Stimulated activated naive CD8-positive, alpha-beta T cell treated with anti-CD3 and anti-CD28 coated beads, Interleukin-15, Interleukin-2, amounts not matched to agents 100 ng/mL and 50 ng/mL, for 24 hours (primary cell): Measurements from ENCODE around the gene YBEY.

Source experiments
- H3K27ac Mint-ChIP-seq: one replicate; pipeline ENCODE4 v1.8.0; 2021; ENCODE audit warnings: mild to moderate bottlenecking, mixed read lengths
- H3K27me3 Mint-ChIP-seq: one replicate; pipeline ENCODE4 v1.8.0; 2021; ENCODE audit warnings: mixed read lengths
- H3K36me3 Mint-ChIP-seq: one replicate; pipeline ENCODE4 v1.8.0; 2021; ENCODE audit warnings: low read depth, mixed read lengths
- H3K4me1 Mint-ChIP-seq: one replicate; pipeline ENCODE4 v1.8.0; 2021; ENCODE audit warnings: low read depth, mixed read lengths
- H3K4me3 Mint-ChIP-seq: one replicate; pipeline ENCODE4 v1.8.0; 2021; ENCODE audit warnings: mild to moderate bottlenecking, mixed read lengths
- H3K9me3 Mint-ChIP-seq: one replicate; pipeline ENCODE4 v1.8.0; 2021; ENCODE audit warnings: mixed read lengths

Gene YBEY

GRCh38 chr21:46253610-46254124 lies 32.5 kb upstream of the YBEY start:
- peaks cover 43% of the 10 kb centered on the region for H3K4me1 Mint-ChIP-seq
- H3K27me3 Mint-ChIP-seq = no peaks in the 10 kb centered on the region
- peak overlapping the region; percentile 35 for H3K4me3 Mint-ChIP-seq
- peak overlapping the region; percentile 95 for H3K27ac Mint-ChIP-seq
- peaks cover 85% of the 10 kb centered on the region for H3K36me3 Mint-ChIP-seq
- H3K9me3 Mint-ChIP-seq = no peaks in the 10 kb centered on the region

GRCh38 chr21:46254208-46254975 lies 31.8 kb upstream of the YBEY start:
- Mint-ChIP-seq H3K9me3 (no peaks in the 10 kb centered on the region), H3K27ac (peak overlapping the region; percentile 95), H3K27me3 (no peaks in the 10 kb centered on the region), H3K4me3 (no peak overlapping the region), H3K36me3 (peaks cover 83% of the 10 kb centered on the region), H3K4me1 (peaks cover 43% of the 10 kb centered on the region)

GRCh38 chr21:46255166-46255565 lies 31.0 kb upstream of the YBEY start:
- Mint-ChIP-seq H3K27ac (peak overlapping the region; percentile 95), H3K27me3 (no peaks in the 10 kb centered on the region), H3K4me1 (peaks cover 35% of the 10 kb centered on the region), H3K9me3 (no peaks in the 10 kb centered on the region), H3K36me3 (peaks cover 75% of the 10 kb centered on the region), H3K4me3 (no peak overlapping the region)

- Mint-ChIP-seq H3K9me3 (no peaks in the 10 kb centered on the region), H3K4me1 (peaks cover 28% of the 10 kb centered on the region), H3K36me3 (peaks cover 75% of the 10 kb centered on the region), H3K27me3 (no peaks in the 10 kb centered on the region), H3K4me3 (no peak overlapping the region), H3K27ac (no peak overlapping the region)
Observed at GRCh38 chr21:46255758-46256337, 30.3 kb upstream of the YBEY start.

- Mint-ChIP-seq H3K27ac (no peak overlapping the region), H3K4me3 (no peak overlapping the region), H3K36me3 (peaks cover 77% of the 10 kb centered on the region), H3K27me3 (no peaks in the 10 kb centered on the region), H3K4me1 (peaks cover 21% of the 10 kb centered on the region), H3K9me3 (no peaks in the 10 kb centered on the region)
Observed at GRCh38 chr21:46256501-46256994, 29.6 kb upstream of the YBEY start.

GRCh38 chr21:46264046-46264689 lies 22.0 kb upstream of the YBEY start:
- Mint-ChIP-seq H3K36me3 (peaks cover 52% of the 10 kb centered on the region), H3K27ac (no peak overlapping the region), H3K9me3 (no peaks in the 10 kb centered on the region), H3K27me3 (no peaks in the 10 kb centered on the region), H3K4me3 (no peak overlapping the region), H3K4me1 (no peaks in the 10 kb centered on the region)

GRCh38 chr21:46264690-46265144 lies 21.4 kb upstream of the YBEY start:
- Mint-ChIP-seq H3K27me3 (no peaks in the 10 kb centered on the region), H3K9me3 (no peaks in the 10 kb centered on the region), H3K36me3 (peaks cover 56% of the 10 kb centered on the region), H3K27ac (no peak overlapping the region), H3K4me3 (no peak overlapping the region), H3K4me1 (no peaks in the 10 kb centered on the region)

- no peaks in the 10 kb centered on the region for H3K9me3 Mint-ChIP-seq
- H3K27me3 Mint-ChIP-seq = no peaks in the 10 kb centered on the region
- peaks cover 60% of the 10 kb centered on the region for H3K36me3 Mint-ChIP-seq
- H3K4me1 Mint-ChIP-seq = no peaks in the 10 kb centered on the region
- no peak overlapping the region for H3K4me3 Mint-ChIP-seq
- H3K27ac Mint-ChIP-seq = no peak overlapping the region
Observed at GRCh38 chr21:46265736-46266525, 20.2 kb upstream of the YBEY start.

GRCh38 chr21:46266946-46267345 lies 19.2 kb upstream of the YBEY start:
- no peak overlapping the region for H3K4me3 Mint-ChIP-seq
- no peaks in the 10 kb centered on the region for H3K4me1 Mint-ChIP-seq
- H3K9me3 Mint-ChIP-seq = no peaks in the 10 kb centered on the region
- H3K27ac Mint-ChIP-seq = no peak overlapping the region
- no peaks in the 10 kb centered on the region for H3K27me3 Mint-ChIP-seq
- H3K36me3 Mint-ChIP-seq = peaks cover 56% of the 10 kb centered on the region

GRCh38 chr21:46268371-46268770 lies 17.8 kb upstream of the YBEY start:
- H3K9me3 Mint-ChIP-seq = no peaks in the 10 kb centered on the region
- peaks cover 62% of the 10 kb centered on the region for H3K36me3 Mint-ChIP-seq
- no peaks in the 10 kb centered on the region for H3K4me1 Mint-ChIP-seq
- no peak overlapping the region for H3K27ac Mint-ChIP-seq
- no peak overlapping the region for H3K4me3 Mint-ChIP-seq
- no peaks in the 10 kb centered on the region for H3K27me3 Mint-ChIP-seq

GRCh38 chr21:46269466-46269865 lies 16.7 kb upstream of the YBEY start:
- Mint-ChIP-seq H3K27ac (no peak overlapping the region), H3K36me3 (peaks cover 69% of the 10 kb centered on the region), H3K4me3 (no peak overlapping the region), H3K27me3 (no peaks in the 10 kb centered on the region), H3K9me3 (no peaks in the 10 kb centered on the region), H3K4me1 (no peaks in the 10 kb centered on the region)

GRCh38 chr21:46273341-46273740 lies 12.8 kb upstream of the YBEY start:
- H3K27me3 Mint-ChIP-seq = no peaks in the 10 kb centered on the region
- no peaks in the 10 kb centered on the region for H3K9me3 Mint-ChIP-seq
- no peaks in the 10 kb centered on the region for H3K4me1 Mint-ChIP-seq
- H3K4me3 Mint-ChIP-seq = no peak overlapping the region
- no peak overlapping the region for H3K27ac Mint-ChIP-seq
- H3K36me3 Mint-ChIP-seq = peaks cover 66% of the 10 kb centered on the region

GRCh38 chr21:46274797-46275390 lies 11.2 kb upstream of the YBEY start:
- no peaks in the 10 kb centered on the region for H3K4me1 Mint-ChIP-seq
- peaks cover 69% of the 10 kb centered on the region for H3K36me3 Mint-ChIP-seq
- H3K27me3 Mint-ChIP-seq = no peaks in the 10 kb centered on the region
- H3K4me3 Mint-ChIP-seq = no peak overlapping the region
- no peak overlapping the region for H3K27ac Mint-ChIP-seq
- no peaks in the 10 kb centered on the region for H3K9me3 Mint-ChIP-seq

- H3K4me3 Mint-ChIP-seq = peak overlapping the region; percentile 95
- H3K27me3 Mint-ChIP-seq = no peaks in the 10 kb centered on the region
- peaks cover 59% of the 10 kb centered on the region for H3K4me1 Mint-ChIP-seq
- H3K36me3 Mint-ChIP-seq = peaks cover 59% of the 10 kb centered on the region
- peak overlapping the region; percentile 88 for H3K27ac Mint-ChIP-seq
- no peaks in the 10 kb centered on the region for H3K9me3 Mint-ChIP-seq
Observed at GRCh38 chr21:46284077-46284644, 2.0 kb upstream of the YBEY start.
